ENCODE data around the gene RHBDD3.

DNA sequence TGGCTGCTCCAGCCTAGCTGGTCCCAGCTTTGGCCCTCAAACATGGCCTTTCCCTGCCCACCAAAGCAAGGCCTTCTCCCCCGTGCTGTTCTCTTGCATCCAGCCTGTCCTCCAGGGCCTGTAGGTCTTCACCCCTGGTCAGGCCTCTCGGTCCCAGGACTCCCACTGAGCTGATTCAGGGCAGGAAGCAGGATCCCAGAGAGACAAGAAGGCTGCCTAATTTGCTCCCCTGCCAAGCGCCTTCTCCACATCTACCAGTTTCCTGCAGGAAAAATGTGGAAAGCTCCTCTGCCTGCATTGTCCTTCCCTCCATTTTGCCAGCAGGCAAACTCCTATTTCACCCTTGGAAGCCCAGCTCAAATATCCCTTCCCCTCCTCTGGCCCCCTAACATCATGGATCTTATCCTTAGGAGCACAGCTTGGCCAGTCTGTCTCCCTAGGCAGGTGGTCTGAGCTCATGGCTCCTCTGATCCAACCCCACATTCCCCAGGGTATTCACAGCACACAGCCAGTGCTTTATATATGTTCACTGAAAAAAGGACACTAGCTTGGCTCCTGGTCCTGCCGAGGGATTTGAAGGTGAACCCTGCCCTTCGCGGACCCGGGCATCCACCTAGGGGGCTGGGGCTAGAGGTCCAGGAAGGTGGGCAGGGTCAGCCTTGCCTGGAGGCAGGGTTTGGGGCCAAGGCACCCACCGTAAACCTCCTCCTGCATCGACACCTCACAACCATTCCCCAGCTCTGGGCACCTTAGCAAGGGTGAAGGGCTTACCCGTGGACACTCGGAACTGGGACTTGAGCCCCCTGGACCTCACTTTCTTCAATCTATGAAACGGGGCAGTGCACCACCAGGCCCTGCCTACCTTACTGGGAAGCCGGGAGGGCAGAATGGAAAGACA lies 968 bp downstream of the RHBDD3 start:
- TF ChIP-seq CTCF (IDR thresholded peaks at IDR 0.05) (no peak), POLR2A (IDR thresholded peaks at IDR 0.05) (no peak)
